K562 (cell line): ENCODE measurements around the gene ATXN10. TPM values are rescaled to one million over a fixed set of nuclear protein-coding genes. Genes with fewer than 3 reads are reported as not detected.

Source experiments
- ATAC-seq: fragments of 200-7000 bp; cut with Tn5 transposase; 3 replicates; pipeline ENCODE4 v1.9.1; 2020; ENCODE audit warnings: moderate library complexity
- BruUV-seq: library from RNA; stranded (reverse); fragments of 400-500 nt; replicated peaks from 2 replicates; lab custom pipeline; 2021; lab: Mats Ljungman, UMichigan
- CTCF ChIA-PET: fragments of 300-600 bp; formaldehyde crosslinking; extraction: SDS; loops from one replicate; lab custom pipeline; 2021; ENCODE audit warnings: low intra/inter-chr PET ratio; lab: Yijun Ruan, JAX
- POLR2A ChIA-PET: fragments of 300-600, 350-650 bp; sonication (Branson Sonifier 250); formaldehyde crosslinking; extraction: SDS; loops from one replicate; lab custom pipeline; 2021; ENCODE audit warnings: antibody characterized with exemption, inconsistent platforms; lab: Yijun Ruan, JAX
- DNase-seq, 4 experiments: peaks; one replicate each; pipeline versions ENCODE4 v3.0.0 to v3.0.0-alpha.2; 2011 to 2018; ENCODE audit warnings: low spot score in 3 of 4, mixed read lengths in 3 of 4; ENCODE audit errors: extremely low read depth in 1 of 4
- FAIRE-seq: peaks from 2 replicates; lab custom pipeline; 2011; peaks lifted over from hg19 to GRCh38; lab: Jason Lieb, UNC
- H2AFZ ChIP-seq: 2 replicates; pipeline ENCODE4 v1.6.0; 2011; ENCODE audit warnings: low read depth, low read length, control low read depth, inconsistent platforms
- H3K27ac ChIP-seq: fragments of 200-600 bp; 3 replicates; pipeline ENCODE4 v1.8.0; 2011; ENCODE audit warnings: low read depth, mild to moderate bottlenecking, control low read depth, inconsistent platforms, low read length, moderate library complexity, mixed read lengths; ENCODE audit errors: extremely low read depth
- H3K27me3 ChIP-seq, 2 experiments: fragments of 300-600 bp in 1 of 2; 2 replicates in 1 of 2; 3 replicates in 1 of 2; pipeline versions ENCODE4 v1.6.0 to v1.8.0; 2011; ENCODE audit warnings: inconsistent platforms in 2 of 2, low read length in 2 of 2, mild to moderate bottlenecking in 1 of 2, mixed read lengths in 1 of 2, moderate library complexity in 1 of 2; ENCODE audit not compliant: control insufficient read depth in 2 of 2, insufficient read depth in 2 of 2
- H3K36me3 ChIP-seq: fragments of 300-600 bp; 3 replicates; pipeline ENCODE4 v1.8.0; 2011; ENCODE audit warnings: mild to moderate bottlenecking, low read length, inconsistent platforms; ENCODE audit not compliant: control insufficient read depth, insufficient read depth
- H3K4me1 ChIP-seq, 2 experiments: fragments of 200-600 bp in 1 of 2; replicated peaks in 1 of 2; 2 replicates in 1 of 2; 3 replicates in 1 of 2; pipeline versions ENCODE4 v1.5.1 to v1.8.0; 2011; ENCODE audit warnings: inconsistent platforms in 2 of 2, low read length in 2 of 2, mild to moderate bottlenecking in 1 of 2, mixed read lengths in 1 of 2, moderate library complexity in 1 of 2; ENCODE audit not compliant: control insufficient read depth in 2 of 2, insufficient read depth in 2 of 2
- H3K4me2 ChIP-seq: 2 replicates; pipeline ENCODE4 v1.6.1; 2011; ENCODE audit warnings: low read length, control low read depth, inconsistent platforms, mixed read lengths; ENCODE audit not compliant: insufficient read depth
- H3K4me3 ChIP-seq: fragments of 200-600 bp; sonication (generic), shearing (Covaris generic); 2 replicates; pipeline ENCODE4 v1.5.1; 2016; ENCODE audit warnings: control low read depth, inconsistent platforms
- H3K79me2 ChIP-seq: fragments of 200-600 bp; 3 replicates; pipeline ENCODE4 v1.8.0; 2011; ENCODE audit warnings: low read length, inconsistent platforms; ENCODE audit not compliant: control insufficient read depth, insufficient read depth
- H3K9ac ChIP-seq, 2 experiments: 2 replicates each; pipeline versions ENCODE4 v1.6.0 to v1.6.1; 2011; ENCODE audit warnings: low read depth in 2 of 2, low read length in 2 of 2, control low read depth in 1 of 2, inconsistent platforms in 1 of 2, mild to moderate bottlenecking in 1 of 2, mixed read lengths in 1 of 2; ENCODE audit not compliant: insufficient read depth in 1 of 2
- H3K9me1 ChIP-seq: one replicate; pipeline ENCODE4 v1.6.0; 2011; ENCODE audit warnings: inconsistent platforms, mild to moderate bottlenecking, low read length, moderate library complexity; ENCODE audit not compliant: control insufficient read depth, insufficient read depth
- H3K9me3 ChIP-seq: replicated peaks from 2 replicates; pipeline ENCODE4 v1.5.1; 2011; ENCODE audit warnings: low read depth, low read length, inconsistent platforms; ENCODE audit not compliant: control insufficient read depth, insufficient read depth
- H4K20me1 ChIP-seq: replicated peaks from 2 replicates; pipeline ENCODE4 v1.6.1; 2011; ENCODE audit warnings: low read length, inconsistent platforms, mixed read lengths; ENCODE audit not compliant: control insufficient read depth, insufficient read depth
- BMI1 ChIP-seq: fragments of 150-350 bp; IDR thresholded peaks from 2 replicates; pipeline ENCODE4 v1.6.1; 2014; ENCODE audit warnings: low read length
- CC2D1A ChIP-seq: fragments of 450-650 bp; IDR thresholded peaks from 2 replicates; pipeline ENCODE4 v1.6.1; 2017; ENCODE audit warnings: mild to moderate bottlenecking
- CSDE1 ChIP-seq, 2 experiments: fragments of 450-650 bp; IDR thresholded peaks; 2 replicates each; pipeline ENCODE4 v1.6.1; 2016; ENCODE audit warnings: mild to moderate bottlenecking in 1 of 2
- ELF2 ChIP-seq: fragments of 250-450 bp; sonication (Bioruptor Pico); IDR thresholded peaks from 2 replicates; pipeline ENCODE4 v1.5.0; 2021; ENCODE audit warnings: mild to moderate bottlenecking
- KDM5B ChIP-seq: fragments of 200-600 bp; sonication (generic); IDR thresholded peaks from 2 replicates; pipeline ENCODE4 v1.6.1; 2012; ENCODE audit warnings: low read depth, mild to moderate bottlenecking, moderate library complexity, low read length, control low read depth, inconsistent platforms; ENCODE audit not compliant: insufficient replicate concordance
- KLF10 ChIP-seq: fragments of 250-450 bp; sonication (Bioruptor Pico); IDR thresholded peaks from 2 replicates; pipeline ENCODE4 v1.6.1; 2021; ENCODE audit warnings: matching md5 sums
- MAFK ChIP-seq: IDR thresholded peaks from 2 replicates; pipeline ENCODE4 v1.6.1; 2011; ENCODE audit warnings: low read length, improper control_type of control experiment
- MCM2 ChIP-seq: fragments of 450-650 bp; IDR thresholded peaks from 2 replicates; pipeline ENCODE4 v1.6.1; 2017; ENCODE audit warnings: low read depth, mild to moderate bottlenecking
- NONO ChIP-seq, 2 experiments: fragments of 200-400 bp in 1 of 2; fragments of 450-650 bp in 1 of 2; formaldehyde crosslinking in 1 of 2; IDR thresholded peaks; 2 replicates each; pipeline ENCODE4 v1.6.1; 2017; ENCODE audit warnings: low read depth in 2 of 2, mild to moderate bottlenecking in 2 of 2, moderate library complexity in 2 of 2, low read length in 1 of 2
- POLR2AphosphoS5 ChIP-seq: IDR thresholded peaks from 2 replicates; pipeline ENCODE4 v1.6.1; 2011; ENCODE audit warnings: mild to moderate bottlenecking, low read depth, low read length, moderate library complexity; ENCODE audit not compliant: control insufficient read depth, insufficient read depth
- TRIM24 ChIP-seq, 2 experiments: fragments of 450-650 bp; IDR thresholded peaks; 2 replicates each; pipeline ENCODE4 v1.6.1; 2016
- U2AF2 ChIP-seq: fragments of 200-400 bp; formaldehyde crosslinking; optimal IDR thresholded peaks from 2 replicates; pipeline ENCODE3; 2017; ENCODE audit warnings: low read depth, mild to moderate bottlenecking, low read length
- ZBED1 ChIP-seq: IDR thresholded peaks from 2 replicates; pipeline ENCODE4 v1.6.1; 2014
- ZNF780A ChIP-seq: fragments of 250-450 bp; sonication (Bioruptor Pico); IDR thresholded peaks from 2 replicates; pipeline ENCODE4 v1.5.0; 2021; ENCODE audit warnings: mild to moderate bottlenecking
- WGBS: fragments of 100-300 bp; shearing (Covaris generic); methylation state at CpG from one replicate; pipeline ENCODE4 v1.1.6; 2016; ENCODE audit warnings: low coverage, mixed read lengths; ENCODE audit not compliant: insufficient coverage; ENCODE audit errors: missing lambda C conversion rate; 5-methylcytosine and 5-hydroxymethylcytosine counted together
- in situ Hi-C: fragments of 300-500 bp; cut with MboI; formaldehyde crosslinking; loops from 4 replicates; pipeline ENCODE4 v1.15.0; 2018; ENCODE audit warnings: inconsistent platforms, mixed read lengths
- intact Hi-C: fragments of 100-400 bp; cut with micrococcal nuclease; formaldehyde crosslinking; loops from 2 replicates; pipeline ENCODE4 v1.14.2; 2022
- polyA plus RNA-seq, 8 experiments: library from polyadenylated mRNA; depleted of rRNA in 4 of 8; stranded (reverse) in 5 of 8; unstranded in 3 of 8; fragments of >200 nt; fragmentation: Nextera tagmentation in 2 of 8; fragmentation: Illumina TruSeq in 1 of 8; extraction: Ambion mirVana in 2 of 8; extraction: Trizol in 1 of 8; gene quantifications; 2 replicates each; pipeline versions ENCODE4 v1.2.1 to v1.2.3, GENCODE V29; 2011 to 2014; ENCODE audit warnings: inconsistent platforms in 1 of 8, missing spikeins in 1 of 8
- total RNA-seq, 7 experiments: library from RNA; depleted of rRNA in 6 of 7; stranded (reverse); fragments of >200 nt in 6 of 7; fragmentation: Illumina TruSeq in 2 of 7; extraction: Trizol in 2 of 7; gene quantifications; 2 replicates each; pipeline versions ENCODE4 v1.2.1 to v1.2.3, GENCODE V29; 2011 to 2021; ENCODE audit warnings: low replicate concordance in 1 of 7
- TF ChIP-seq, protein P1 (sequence below): fragments of 250-450 bp; sonication (Bioruptor Pico); IDR thresholded peaks from 2 replicates; pipeline ENCODE4 v1.6.1; 2021; ENCODE audit warnings: mild to moderate bottlenecking
- TF ChIP-seq, protein P2 (sequence below), 2 experiments: fragments of 150-350 bp in 1 of 2; IDR thresholded peaks; 2 replicates each; pipeline ENCODE4 v1.6.1; 2012 to 2016; ENCODE audit warnings: low read depth in 2 of 2, low read length in 2 of 2, mild to moderate bottlenecking in 1 of 2, moderate library complexity in 1 of 2

The ATXN10 gene
- total and polyA plus RNA-seq, 9 of the 15 experiments (the other 6 are each of a cell fraction or from before 2014, with no cell fraction given), result 11.5 to 190 (median 33.6) TPM

DNA sequence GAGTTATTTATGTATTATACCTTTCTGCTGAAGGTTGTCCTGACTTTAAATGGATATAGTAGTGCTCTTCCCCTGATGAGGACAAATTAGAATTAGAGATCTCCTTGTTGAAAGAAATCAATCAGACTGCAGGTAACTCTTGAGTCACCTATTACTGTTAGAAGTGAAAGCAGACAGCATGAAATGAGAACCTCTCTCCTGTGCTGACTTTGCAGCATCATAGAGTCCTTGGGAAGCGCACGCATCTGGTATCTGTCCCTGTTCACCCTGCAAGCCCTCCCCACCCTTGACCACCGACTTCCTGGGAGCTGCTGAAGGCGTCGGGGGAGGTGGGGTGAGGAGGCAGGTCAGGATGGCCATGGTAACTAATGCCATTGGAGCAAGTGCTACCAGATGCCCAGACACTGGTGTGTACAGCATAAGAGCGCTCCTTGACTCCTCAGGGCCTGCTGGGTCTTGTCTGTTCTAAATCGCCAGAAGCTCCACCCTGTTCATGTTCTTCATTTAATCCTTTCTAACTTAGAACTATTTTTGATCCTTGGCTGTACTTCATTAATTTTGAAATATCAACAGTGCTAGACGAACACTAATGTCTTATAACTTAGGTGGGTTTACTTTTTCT lies 161.4 kb downstream of the ATXN10 start:
- no peaks in the 10 kb centered on the region for H3K9me3 ChIP-seq
- BruUV-seq, result no TSS peak
- no peaks in the 10 kb centered on the region for H3K9me1 ChIP-seq
- TF ChIP-seq, protein P1, sequence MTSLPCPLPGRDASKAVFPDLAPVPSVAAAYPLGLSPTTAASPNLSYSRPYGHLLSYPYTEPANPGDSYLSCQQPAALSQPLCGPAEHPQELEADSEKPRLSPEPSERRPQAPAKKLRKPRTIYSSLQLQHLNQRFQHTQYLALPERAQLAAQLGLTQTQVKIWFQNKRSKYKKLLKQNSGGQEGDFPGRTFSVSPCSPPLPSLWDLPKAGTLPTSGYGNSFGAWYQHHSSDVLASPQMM, result no peak
- TF ChIP-seq TRIM24 (IDR thresholded peaks at IDR 0.05), result no peak
- no peak for TF ChIP-seq ZNF780A
- TF ChIP-seq ZBED1, result no peak
- no peak for TF ChIP-seq POLR2AphosphoS5
- no peak for TF ChIP-seq MCM2
- no peak for TF ChIP-seq NONO (IDR thresholded peaks at IDR 0.05; ENCODE audit: low read depth in 2 of 2, low read length in 1 of 2)
- TF ChIP-seq KLF10, result no peak
- no peak for TF ChIP-seq BMI1
- TF ChIP-seq ELF2 (CRISPR knock-in tag), result no peak
- no peak for TF ChIP-seq MAFK
- TF ChIP-seq, protein P2, sequence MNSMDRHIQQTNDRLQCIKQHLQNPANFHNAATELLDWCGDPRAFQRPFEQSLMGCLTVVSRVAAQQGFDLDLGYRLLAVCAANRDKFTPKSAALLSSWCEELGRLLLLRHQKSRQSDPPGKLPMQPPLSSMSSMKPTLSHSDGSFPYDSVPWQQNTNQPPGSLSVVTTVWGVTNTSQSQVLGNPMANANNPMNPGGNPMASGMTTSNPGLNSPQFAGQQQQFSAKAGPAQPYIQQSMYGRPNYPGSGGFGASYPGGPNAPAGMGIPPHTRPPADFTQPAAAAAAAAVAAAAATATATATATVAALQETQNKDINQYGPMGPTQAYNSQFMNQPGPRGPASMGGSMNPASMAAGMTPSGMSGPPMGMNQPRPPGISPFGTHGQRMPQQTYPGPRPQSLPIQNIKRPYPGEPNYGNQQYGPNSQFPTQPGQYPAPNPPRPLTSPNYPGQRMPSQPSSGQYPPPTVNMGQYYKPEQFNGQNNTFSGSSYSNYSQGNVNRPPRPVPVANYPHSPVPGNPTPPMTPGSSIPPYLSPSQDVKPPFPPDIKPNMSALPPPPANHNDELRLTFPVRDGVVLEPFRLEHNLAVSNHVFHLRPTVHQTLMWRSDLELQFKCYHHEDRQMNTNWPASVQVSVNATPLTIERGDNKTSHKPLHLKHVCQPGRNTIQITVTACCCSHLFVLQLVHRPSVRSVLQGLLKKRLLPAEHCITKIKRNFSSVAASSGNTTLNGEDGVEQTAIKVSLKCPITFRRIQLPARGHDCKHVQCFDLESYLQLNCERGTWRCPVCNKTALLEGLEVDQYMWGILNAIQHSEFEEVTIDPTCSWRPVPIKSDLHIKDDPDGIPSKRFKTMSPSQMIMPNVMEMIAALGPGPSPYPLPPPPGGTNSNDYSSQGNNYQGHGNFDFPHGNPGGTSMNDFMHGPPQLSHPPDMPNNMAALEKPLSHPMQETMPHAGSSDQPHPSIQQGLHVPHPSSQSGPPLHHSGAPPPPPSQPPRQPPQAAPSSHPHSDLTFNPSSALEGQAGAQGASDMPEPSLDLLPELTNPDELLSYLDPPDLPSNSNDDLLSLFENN (IDR thresholded peaks at IDR 0.05; ENCODE audit: low read depth in 2 of 2, low read length in 2 of 2), result no peak
- TF ChIP-seq U2AF2, result no peak
- no peak for TF ChIP-seq KDM5B
- TF ChIP-seq CC2D1A, result no peak
- no peak for TF ChIP-seq CSDE1 (IDR thresholded peaks at IDR 0.05)
- TF ChIP-seq, all 486 proteins: peak for 0
- DNase-seq (no peak), ATAC-seq (no peak), FAIRE-seq (no peak)
- ChIA-PET CTCF (no interaction called here), POLR2A (no interaction called here)
- WGBS, result 55% methylated on average over 8 of the region's 8 CpGs
- H3K4me3 ChIP-seq, result no peak overlapping the region
- no peak overlapping the region for H3K9ac ChIP-seq
- H3K79me2 ChIP-seq, result no peaks in the 10 kb centered on the region
- no peaks in the 10 kb centered on the region for H4K20me1 ChIP-seq
- H3K27me3 ChIP-seq, result no peaks in the 10 kb centered on the region
- H3K27ac ChIP-seq, result no peak overlapping the region
- no peak overlapping the region for H2AFZ ChIP-seq
- no peak overlapping the region for H3K4me2 ChIP-seq
- peaks cover 3% of the 10 kb centered on the region; the same call in 1 of the 3 replicates for H3K36me3 ChIP-seq
- no peaks in the 10 kb centered on the region for H3K4me1 ChIP-seq
- in situ Hi-C loops (loop anchor here (10.0 kb wide), 1 partner anchor 188 kb away; no protein-coding TSS in a partner anchor), intact Hi-C loops (loop anchor here (5.0 kb wide), 1 partner anchor 186 kb away; no protein-coding TSS in a partner anchor)
